KG1 (cell line): ENCODE data around the gene CCNI.
"Not testable (repeated sequence)": the region's sequence is repeated elsewhere in the genome, so short reads cannot be mapped to it uniquely, and the experiment has no call there.

Experiments
- DNase-seq: peaks from one replicate; lab custom pipeline; 2025; lab: John Stamatoyannopoulos, UW

Gene CCNI

GRCh38 chr4:77039796-77040195, 36.0 kb downstream of the CCNI start:
- no peak for DNase-seq

GRCh38 chr4:77037736-77038135, 38.1 kb downstream of the CCNI start:
- DNase-seq = no peak

- DNase-seq = not testable (repeated sequence)
Observed at GRCh38 chr4:77037168-77037567, 38.6 kb downstream of the CCNI start.

GRCh38 chr4:77036206-77036605, 39.6 kb downstream of the CCNI start:
- DNase-seq = no peak

- DNase-seq = no peak
Observed at GRCh38 chr4:77035153-77035552, 40.6 kb downstream of the CCNI start.

GRCh38 chr4:77031544-77031943, 44.2 kb downstream of the CCNI start:
- no peak for DNase-seq

- not testable (repeated sequence) for DNase-seq
Observed at GRCh38 chr4:77029757-77030156, 46.0 kb downstream of the CCNI start.

GRCh38 chr4:77028246-77028645, 47.5 kb downstream of the CCNI start:
- DNase-seq = no peak

GRCh38 chr4:77026322-77026704, 49.5 kb downstream of the CCNI start:
- no peak for DNase-seq

- DNase-seq = no peak
Observed at GRCh38 chr4:77025643-77026321, 50.0 kb downstream of the CCNI start.

GRCh38 chr4:77023920-77024319, 51.9 kb downstream of the CCNI start:
- no peak for DNase-seq

GRCh38 chr4:77022560-77023179, 53.1 kb downstream of the CCNI start:
- DNase-seq = no peak

GRCh38 chr4:77021614-77022089, 54.1 kb downstream of the CCNI start:
- DNase-seq = no peak

- no peak for DNase-seq
Observed at GRCh38 chr4:77020017-77020416, 55.8 kb downstream of the CCNI start.

GRCh38 chr4:77015390-77015789, 60.4 kb downstream of the CCNI start:
- no peak for DNase-seq

GRCh38 chr4:77014256-77014655, 61.5 kb downstream of the CCNI start:
- DNase-seq = no peak

- DNase-seq = no peak
Observed at GRCh38 chr4:77012726-77013125, 63.1 kb downstream of the CCNI start.

GRCh38 chr4:77010841-77011354, 64.9 kb downstream of the CCNI start:
- no peak for DNase-seq

GRCh38 chr4:77009511-77010115, 66.2 kb downstream of the CCNI start:
- no peak for DNase-seq

- DNase-seq = no peak
Observed at GRCh38 chr4:77007358-77008230, 68.2 kb downstream of the CCNI start.

- DNase-seq = no peak
Observed at GRCh38 chr4:77006753-77007353, 68.9 kb downstream of the CCNI start.

- DNase-seq = no peak
Observed at GRCh38 chr4:77003400-77003799, 72.4 kb downstream of the CCNI start.
